ENCODE results near the gene GALNT6.

The GALNT6 gene, protein sequence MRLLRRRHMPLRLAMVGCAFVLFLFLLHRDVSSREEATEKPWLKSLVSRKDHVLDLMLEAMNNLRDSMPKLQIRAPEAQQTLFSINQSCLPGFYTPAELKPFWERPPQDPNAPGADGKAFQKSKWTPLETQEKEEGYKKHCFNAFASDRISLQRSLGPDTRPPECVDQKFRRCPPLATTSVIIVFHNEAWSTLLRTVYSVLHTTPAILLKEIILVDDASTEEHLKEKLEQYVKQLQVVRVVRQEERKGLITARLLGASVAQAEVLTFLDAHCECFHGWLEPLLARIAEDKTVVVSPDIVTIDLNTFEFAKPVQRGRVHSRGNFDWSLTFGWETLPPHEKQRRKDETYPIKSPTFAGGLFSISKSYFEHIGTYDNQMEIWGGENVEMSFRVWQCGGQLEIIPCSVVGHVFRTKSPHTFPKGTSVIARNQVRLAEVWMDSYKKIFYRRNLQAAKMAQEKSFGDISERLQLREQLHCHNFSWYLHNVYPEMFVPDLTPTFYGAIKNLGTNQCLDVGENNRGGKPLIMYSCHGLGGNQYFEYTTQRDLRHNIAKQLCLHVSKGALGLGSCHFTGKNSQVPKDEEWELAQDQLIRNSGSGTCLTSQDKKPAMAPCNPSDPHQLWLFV

GRCh38 chr12:51391283-51392123 lies at the start of gene GALNT6:
Gene GALNT6 (minus strand): TSS chr12:51391406. CDS start chr12:51379781, 11,625 bp downstream.
- Histone ChIP-seq H3K79me2 (ENCODE audit: insufficient read depth, low read length) (no peaks in the 10 kb centered on the region), H4K20me1 (ENCODE audit: insufficient read depth, low read length) (no peaks in the 10 kb centered on the region), H2AFZ (ENCODE audit: low read length) (peak within 1 kb of the TSS; percentile 18; the same call in 1 of the 2 replicates), H3K9ac (ENCODE audit: low read length) (peak within 1 kb of the TSS; percentile 56), H3K4me1 (ENCODE audit: insufficient read depth, low read length, severe bottlenecking) (peaks cover 19% of the 10 kb centered on the region), H3F3A (ENCODE audit: insufficient read depth, low read length) (no peaks in the 10 kb centered on the region), H3K9me3 (ENCODE audit: low read length) (no peaks in the 10 kb centered on the region), H3K9me2 (ENCODE audit: low read depth, low read length) (no peaks in the 10 kb centered on the region), H3K4me3 (ENCODE audit: low read depth, low read length, poor library complexity, severe bottlenecking) (peak within 1 kb of the TSS; percentile 68), H3K4me2 (ENCODE audit: low read length) (peak within 1 kb of the TSS; percentile 87), H3K27me3 (ENCODE audit: insufficient read depth, low read length) (0 out of 2 replicates have a peak, but pooled peaks cover 4% of the 10 kb centered on the region), H3K27ac (ENCODE audit: low read depth, low read length, poor library complexity, severe bottlenecking) (no peak within 1 kb of the TSS), H3K36me3 (ENCODE audit: insufficient read depth, low read length) (no peaks in the 10 kb centered on the region)
- no peak for TF ChIP-seq CTCF (IDR thresholded peaks at IDR 0.05; ENCODE audit: low read length)
- no peak for TF ChIP-seq EZH2 (IDR thresholded peaks at IDR 0.05; ENCODE audit: borderline replicate concordance, low read length)

GRCh38 chr12:51439330-51439729 lies 48.1 kb upstream of the GALNT6 start:
- no peaks in the 10 kb centered on the region for H3F3A ChIP-seq (ENCODE audit: insufficient read depth, low read length)
- H3K27ac ChIP-seq (ENCODE audit: low read depth, low read length, poor library complexity, severe bottlenecking) = no peak overlapping the region
- H3K4me2 ChIP-seq (ENCODE audit: low read length) = no peak overlapping the region
- H3K9me3 ChIP-seq (ENCODE audit: low read length) = no peaks in the 10 kb centered on the region
- H3K9me2 ChIP-seq (ENCODE audit: low read depth, low read length) = no peaks in the 10 kb centered on the region
- TF ChIP-seq CTCF (IDR thresholded peaks at IDR 0.05; ENCODE audit: low read length) (no peak), EZH2 (IDR thresholded peaks at IDR 0.05; ENCODE audit: borderline replicate concordance, low read length) (no peak)
- H4K20me1 ChIP-seq (ENCODE audit: insufficient read depth, low read length) = no peaks in the 10 kb centered on the region
- H3K9ac ChIP-seq (ENCODE audit: low read length) = no peak overlapping the region
- no peaks in the 10 kb centered on the region for H3K27me3 ChIP-seq (ENCODE audit: insufficient read depth, low read length)
- H3K4me1 ChIP-seq (ENCODE audit: insufficient read depth, low read length, severe bottlenecking) = no peaks in the 10 kb centered on the region
- no peak overlapping the region for H2AFZ ChIP-seq (ENCODE audit: low read length)
- no peaks in the 10 kb centered on the region for H3K79me2 ChIP-seq (ENCODE audit: insufficient read depth, low read length)
- H3K4me3 ChIP-seq (ENCODE audit: low read depth, low read length, poor library complexity, severe bottlenecking) = no peak overlapping the region
- no peaks in the 10 kb centered on the region for H3K36me3 ChIP-seq (ENCODE audit: insufficient read depth, low read length)

GRCh38 chr12:51437431-51437830 lies 46.2 kb upstream of the GALNT6 start:
- H3K36me3 ChIP-seq (ENCODE audit: insufficient read depth, low read length) = no peaks in the 10 kb centered on the region
- TF ChIP-seq CTCF (IDR thresholded peaks at IDR 0.05; ENCODE audit: low read length) (no peak), EZH2 (IDR thresholded peaks at IDR 0.05; ENCODE audit: borderline replicate concordance, low read length) (no peak)

More at GRCh38 chr12:51437431-51437830, 46.2 kb upstream of the GALNT6 start:
- H3K27me3 ChIP-seq (ENCODE audit: insufficient read depth, low read length) = no peaks in the 10 kb centered on the region
- no peak overlapping the region for H2AFZ ChIP-seq (ENCODE audit: low read length)
- H3K9me2 ChIP-seq (ENCODE audit: low read depth, low read length) = no peaks in the 10 kb centered on the region
- no peaks in the 10 kb centered on the region for H3K9me3 ChIP-seq (ENCODE audit: low read length)
- no peak overlapping the region for H3K9ac ChIP-seq (ENCODE audit: low read length)
- no peak overlapping the region for H3K4me2 ChIP-seq (ENCODE audit: low read length)
- no peaks in the 10 kb centered on the region for H4K20me1 ChIP-seq (ENCODE audit: insufficient read depth, low read length)
- no peak overlapping the region for H3K4me3 ChIP-seq (ENCODE audit: low read depth, low read length, poor library complexity, severe bottlenecking)
- no peak overlapping the region for H3K27ac ChIP-seq (ENCODE audit: low read depth, low read length, poor library complexity, severe bottlenecking)
- no peaks in the 10 kb centered on the region for H3K79me2 ChIP-seq (ENCODE audit: insufficient read depth, low read length)
- no peaks in the 10 kb centered on the region for H3F3A ChIP-seq (ENCODE audit: insufficient read depth, low read length)
- no peaks in the 10 kb centered on the region for H3K4me1 ChIP-seq (ENCODE audit: insufficient read depth, low read length, severe bottlenecking)

Data from OCI-LY1 (cell line).